Anterior cingulate cortex (tissue), 58 donors: ENCODE measurements around the gene HIVEP3.

Experiments
- DNase-seq, 58 donors: peaks; one replicate each; lab custom pipeline; 2025; lab: John Stamatoyannopoulos, UW

Gene HIVEP3

GRCh38 chr1:41876576-41877445, 41.9 kb downstream of the HIVEP3 start:
- DNase-seq, result peak in 1 of 58 donors; percentile 9

GRCh38 chr1:41875487-41875886, 43.2 kb downstream of the HIVEP3 start:
- DNase-seq, result no peak

DNA sequence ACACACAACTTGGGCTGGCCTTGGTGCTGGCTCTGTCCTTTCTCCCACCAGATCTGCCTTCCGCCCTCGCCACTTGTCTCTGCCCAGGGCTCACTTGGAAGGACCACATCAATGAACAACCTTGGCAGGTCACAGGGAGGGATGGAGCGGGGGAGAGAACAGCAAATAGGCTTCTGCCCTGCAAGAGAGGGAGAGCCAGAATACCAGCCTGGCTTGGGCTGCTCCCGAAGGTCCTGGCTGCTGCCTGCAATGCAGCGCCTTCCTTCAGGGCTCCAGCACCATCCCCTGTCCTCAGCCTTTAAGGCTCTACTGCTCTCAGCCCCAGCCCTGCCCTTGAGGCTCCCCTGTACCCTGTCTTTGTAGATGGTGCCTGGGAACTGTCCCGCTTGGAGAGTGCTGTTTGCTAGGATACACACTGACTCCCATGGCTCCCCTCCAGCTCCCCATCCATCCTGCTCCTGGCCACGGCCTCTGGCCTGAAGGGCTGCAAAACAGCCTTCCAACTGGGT, 43.8 kb downstream of the HIVEP3 start:
- DNase-seq, result peak in 9 of 58 donors; percentile 9 to 64 (median 21)

GRCh38 chr1:41874151-41874719, 44.5 kb downstream of the HIVEP3 start:
- DNase-seq, result no peak

DNA sequence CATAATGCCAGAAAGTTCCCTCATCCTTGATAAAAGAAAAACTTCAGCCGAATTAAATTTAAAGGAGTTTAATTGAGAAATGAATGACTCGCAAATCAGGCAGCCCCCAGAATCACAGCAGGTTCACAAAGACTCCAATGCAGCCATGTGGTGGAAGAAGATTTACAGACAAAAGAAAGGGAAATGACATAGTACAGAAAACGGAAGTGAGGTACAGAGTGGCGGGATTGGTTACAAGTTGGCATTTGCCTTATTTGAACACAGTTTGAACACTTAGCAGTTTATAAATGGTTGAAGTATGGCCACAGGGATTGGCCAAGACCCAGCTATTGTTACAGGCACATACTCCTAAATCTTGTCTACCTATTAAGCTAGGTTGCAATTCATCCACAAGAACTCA, 46.6 kb downstream of the HIVEP3 start:
- no peak for DNase-seq

GRCh38 chr1:41870076-41870562, 48.6 kb downstream of the HIVEP3 start:
- no peak for DNase-seq

DNA sequence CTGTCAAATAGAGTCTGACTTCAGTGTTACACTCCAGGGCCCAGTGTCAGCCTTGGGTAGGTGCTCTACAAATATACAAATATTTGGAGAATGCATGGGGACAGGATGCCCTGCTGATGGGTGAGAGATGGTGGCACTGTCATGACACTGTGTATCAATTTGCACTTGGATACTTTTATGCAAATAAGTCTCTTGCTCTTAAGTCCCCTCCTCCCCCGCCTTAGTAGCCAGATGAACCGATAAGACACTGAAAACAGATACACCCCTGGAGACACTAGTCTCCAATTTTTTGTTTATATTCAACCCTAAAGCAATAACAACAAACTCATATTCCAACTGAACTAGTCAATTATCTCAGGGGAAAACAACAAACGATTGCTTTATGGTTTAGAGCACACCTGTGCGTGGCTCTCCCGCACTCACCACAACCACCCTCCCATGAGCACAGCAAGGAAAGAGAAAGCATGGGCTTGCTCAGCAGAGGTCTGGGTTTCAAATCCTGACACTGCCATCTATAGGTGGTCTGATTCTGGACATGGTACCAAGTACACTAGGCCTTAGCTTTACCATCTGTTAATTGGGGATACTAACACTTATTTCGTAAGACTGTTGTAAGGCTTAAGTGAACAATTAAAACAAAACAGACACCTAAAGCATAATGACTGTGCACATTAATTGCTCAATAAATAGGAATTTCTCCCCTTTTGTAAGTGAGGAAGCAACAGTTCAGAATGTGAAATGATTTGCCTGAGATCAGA, 50.3 kb downstream of the HIVEP3 start:
- no peak for DNase-seq

GRCh38 chr1:41866285-41866684, 52.4 kb downstream of the HIVEP3 start:
- DNase-seq, result no peak

DNA sequence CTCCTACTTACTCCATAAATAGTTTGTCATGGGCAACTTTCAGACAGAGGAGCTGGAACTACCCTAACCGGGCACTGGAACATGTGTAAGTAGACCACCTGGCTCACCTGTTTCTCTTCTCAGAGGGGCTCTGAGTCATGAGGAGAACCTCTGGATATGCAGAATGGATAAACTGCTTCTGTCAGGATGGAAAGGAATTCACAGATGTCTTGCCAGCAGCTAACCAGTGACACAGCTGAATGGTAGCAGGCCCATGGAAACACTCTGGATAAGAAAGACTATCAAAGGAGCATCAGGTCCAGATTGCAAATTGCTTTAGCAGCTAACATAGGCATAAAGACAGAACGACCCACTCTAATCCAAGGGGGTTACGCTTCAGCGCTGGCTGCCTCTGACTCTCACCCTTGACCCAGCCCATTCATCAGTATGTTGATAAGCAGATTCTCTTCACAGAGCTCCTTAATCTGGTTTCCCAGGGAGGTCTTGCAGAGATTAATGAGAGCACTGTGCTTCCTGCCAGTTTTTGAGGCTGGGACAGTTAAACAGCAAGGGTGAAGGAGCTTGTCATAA, 54.2 kb downstream of the HIVEP3 start:
- DNase-seq, result no peak

GRCh38 chr1:41863718-41864117, 55.0 kb downstream of the HIVEP3 start:
- no peak for DNase-seq

DNA sequence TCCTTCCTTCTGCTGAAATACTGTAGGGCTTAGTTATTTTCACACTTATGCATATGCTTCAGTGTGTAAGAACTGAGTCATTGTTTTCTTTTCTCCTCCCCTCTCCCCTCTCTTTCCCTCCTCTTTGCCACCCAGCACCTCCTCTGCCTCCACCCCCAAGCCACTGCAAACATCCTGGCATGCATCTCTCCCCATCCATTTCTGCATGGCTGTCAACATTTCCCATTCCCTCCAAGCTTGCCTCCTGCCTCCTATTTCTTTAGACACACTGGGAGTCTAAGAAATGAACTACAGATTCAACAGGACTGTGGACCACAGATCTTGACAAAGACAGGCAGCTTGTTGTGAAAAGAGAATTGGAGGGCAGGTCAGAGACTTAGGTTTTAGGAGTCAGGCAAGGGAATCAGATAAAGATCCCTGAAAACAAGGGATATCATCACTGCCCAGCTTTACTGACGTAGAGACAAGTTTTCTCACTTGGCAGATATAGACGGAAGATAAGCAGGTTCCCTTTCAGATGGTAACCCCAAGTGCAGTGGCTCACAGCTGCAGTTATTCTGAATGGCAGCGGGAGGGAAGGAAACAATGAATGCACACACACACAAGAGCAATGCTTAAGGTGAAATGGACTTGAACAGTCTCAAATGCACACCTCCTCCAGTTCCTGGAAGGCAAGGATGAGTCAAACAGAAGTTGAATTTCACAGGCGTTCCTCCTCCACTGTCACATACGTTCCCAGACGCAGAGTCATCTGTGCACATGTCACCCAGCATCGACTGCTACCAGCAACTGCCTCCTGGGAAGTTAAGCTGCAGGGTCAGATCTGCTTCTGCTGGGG, 56.1 kb downstream of the HIVEP3 start:
- peak in 29 of 58 donors; percentile 8 to 76 (median 28) for DNase-seq

GRCh38 chr1:41861535-41862383, 57.0 kb downstream of the HIVEP3 start:
- peak in 19 of 58 donors; percentile 13 to 63 (median 34) for DNase-seq

DNA sequence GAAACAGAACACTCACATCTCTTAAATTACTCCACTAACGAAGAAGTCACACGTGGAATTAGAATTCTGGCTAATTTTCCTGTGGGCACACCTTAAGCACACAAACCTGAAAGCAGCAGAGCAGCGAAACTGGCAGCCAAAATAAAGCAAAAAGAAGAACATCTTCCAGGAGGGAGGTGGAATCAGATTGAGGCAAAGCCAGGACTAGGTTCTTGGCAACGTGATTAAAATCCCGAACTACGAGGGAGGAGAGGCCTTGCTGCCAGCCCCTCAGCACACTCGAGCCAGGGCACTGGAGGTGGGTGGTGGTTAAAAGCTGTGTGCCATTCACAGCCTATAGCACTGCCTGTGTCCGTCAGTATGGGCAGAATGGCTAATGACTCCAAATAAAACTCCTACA, 58.0 kb downstream of the HIVEP3 start:
- no peak for DNase-seq

GRCh38 chr1:41860214-41860613, 58.5 kb downstream of the HIVEP3 start:
- DNase-seq, result no peak

DNA sequence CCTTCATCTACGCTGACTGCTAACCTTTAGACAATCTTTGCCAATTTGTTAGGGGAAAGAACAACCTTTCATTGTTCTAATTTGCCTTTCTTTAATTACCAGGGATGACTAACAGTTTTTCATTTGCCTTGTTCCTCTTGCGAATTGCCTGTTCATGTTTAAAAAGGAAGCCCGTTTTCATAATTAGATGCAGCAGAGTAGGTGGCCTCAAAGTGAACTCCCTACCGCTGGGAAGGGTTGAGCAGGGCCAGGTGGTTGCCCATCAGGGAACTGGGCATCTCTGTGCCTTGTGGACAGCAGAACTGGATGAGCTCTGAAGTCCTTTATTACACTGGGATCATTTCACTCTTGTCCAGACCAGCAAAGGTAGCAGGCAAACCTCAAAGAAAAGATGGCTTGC, 59.0 kb downstream of the HIVEP3 start:
- DNase-seq, result no peak

DNA sequence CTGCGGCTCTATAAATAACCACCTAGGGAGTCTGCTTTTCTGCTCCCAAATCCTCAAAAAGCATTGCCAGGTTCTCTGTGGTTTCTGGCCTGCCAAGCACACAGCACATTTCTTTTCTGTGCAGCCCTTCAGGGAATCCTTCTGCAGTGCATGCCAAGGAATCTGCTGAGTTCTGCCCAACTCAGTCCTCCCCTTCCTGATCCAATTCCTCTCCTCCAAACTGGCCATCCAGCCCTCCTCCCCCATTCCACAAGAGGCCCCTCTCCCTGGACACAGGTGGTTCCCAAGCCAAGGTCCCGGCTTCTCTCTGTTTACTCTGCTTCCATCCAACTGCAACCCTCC, 61.8 kb downstream of the HIVEP3 start:
- DNase-seq, result peak in 14 of 58 donors; percentile 13 to 49 (median 24)

- DNase-seq, result peak in 1 of 58 donors; percentile 9
Observed at GRCh38 chr1:41856151-41856943, 62.4 kb downstream of the HIVEP3 start.

DNA sequence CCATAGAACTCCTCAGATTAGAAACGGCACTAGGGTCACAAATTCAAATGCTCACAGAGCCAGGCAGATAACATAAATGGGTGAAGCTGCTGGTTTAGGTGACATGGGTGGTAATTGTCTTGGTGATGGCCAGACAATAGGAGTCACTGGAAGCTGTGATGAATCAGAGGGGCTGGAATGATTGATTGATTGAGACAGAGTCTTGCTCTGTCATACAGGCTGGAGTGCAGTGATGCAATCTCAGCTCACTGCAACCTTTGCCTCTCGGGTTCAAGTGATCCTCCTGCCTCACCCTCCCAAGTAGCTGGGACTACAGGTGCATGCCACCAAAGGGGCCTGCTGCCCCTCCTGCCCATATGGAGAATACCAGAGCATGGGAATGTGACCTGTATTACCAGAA, 63.0 kb downstream of the HIVEP3 start:
- DNase-seq, result no peak
